VCaP (cell line): Measurements from ENCODE around the gene STIL.
"Not testable (repeated sequence)": the region's sequence is repeated elsewhere in the genome, so short reads cannot be mapped to it uniquely, and the experiment has no call there.

ENCODE experiments used
- H3K27ac ChIP-seq: fragments of 450-650 bp; 2 replicates; pipeline ENCODE4 v1.5.1; 2017
- TF ChIP-seq, protein P1 (sequence below): fragments of 450-650 bp; conservative IDR thresholded peaks from 2 replicates; pipeline ENCODE4 v1.5.1; 2017; ENCODE audit warnings: mild to moderate bottlenecking, moderate library complexity

STIL gene

GRCh38 chr1:47317841-47318240, 3.9 kb upstream of the STIL start:
- no peak overlapping the region for H3K27ac ChIP-seq

DNA sequence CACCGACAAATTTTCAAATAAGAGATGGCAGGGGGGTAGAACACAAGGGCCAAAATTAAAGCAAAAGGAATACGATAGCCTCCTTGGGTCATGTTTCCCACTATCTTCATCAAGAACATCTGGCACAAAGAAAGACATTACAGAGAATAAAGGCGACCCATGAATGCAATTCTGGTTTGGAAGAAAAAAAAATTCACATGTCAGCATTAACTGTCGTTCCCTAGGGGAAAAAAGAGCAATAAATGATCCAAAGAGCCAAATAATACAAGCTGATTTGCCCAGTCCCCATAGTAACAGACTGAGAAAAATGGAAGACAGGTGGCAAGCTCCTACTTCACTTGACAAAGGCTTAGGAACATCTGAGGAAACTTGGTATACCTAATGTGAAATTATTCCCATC, 4.5 kb downstream of the STIL start:
- TF ChIP-seq, protein P1, sequence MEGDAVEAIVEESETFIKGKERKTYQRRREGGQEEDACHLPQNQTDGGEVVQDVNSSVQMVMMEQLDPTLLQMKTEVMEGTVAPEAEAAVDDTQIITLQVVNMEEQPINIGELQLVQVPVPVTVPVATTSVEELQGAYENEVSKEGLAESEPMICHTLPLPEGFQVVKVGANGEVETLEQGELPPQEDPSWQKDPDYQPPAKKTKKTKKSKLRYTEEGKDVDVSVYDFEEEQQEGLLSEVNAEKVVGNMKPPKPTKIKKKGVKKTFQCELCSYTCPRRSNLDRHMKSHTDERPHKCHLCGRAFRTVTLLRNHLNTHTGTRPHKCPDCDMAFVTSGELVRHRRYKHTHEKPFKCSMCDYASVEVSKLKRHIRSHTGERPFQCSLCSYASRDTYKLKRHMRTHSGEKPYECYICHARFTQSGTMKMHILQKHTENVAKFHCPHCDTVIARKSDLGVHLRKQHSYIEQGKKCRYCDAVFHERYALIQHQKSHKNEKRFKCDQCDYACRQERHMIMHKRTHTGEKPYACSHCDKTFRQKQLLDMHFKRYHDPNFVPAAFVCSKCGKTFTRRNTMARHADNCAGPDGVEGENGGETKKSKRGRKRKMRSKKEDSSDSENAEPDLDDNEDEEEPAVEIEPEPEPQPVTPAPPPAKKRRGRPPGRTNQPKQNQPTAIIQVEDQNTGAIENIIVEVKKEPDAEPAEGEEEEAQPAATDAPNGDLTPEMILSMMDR: no peak
- no peak overlapping the region for H3K27ac ChIP-seq

More at GRCh38 chr1:47317841-47318240, 3.9 kb upstream of the STIL start:
- TF ChIP-seq, protein P1: no peak

DNA sequence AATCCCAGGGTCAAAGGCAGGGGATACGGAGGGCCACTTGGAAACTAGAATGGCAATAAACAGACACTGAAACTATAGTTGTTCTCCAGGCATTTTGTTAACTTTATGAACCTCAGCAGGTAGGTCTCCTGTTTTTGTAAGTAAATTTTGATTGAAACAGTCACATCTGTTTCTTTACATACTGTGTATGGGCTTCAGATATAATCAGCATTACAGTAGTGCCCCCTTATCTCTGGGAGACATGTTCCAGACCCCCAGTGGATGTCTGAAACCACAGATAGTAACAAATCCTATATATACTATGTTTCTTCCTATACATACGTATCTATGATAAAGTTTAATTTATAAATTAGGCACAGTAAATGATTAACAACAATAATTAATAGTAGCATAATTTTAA, 11.5 kb downstream of the STIL start:
- H3K27ac ChIP-seq: no peak overlapping the region
- TF ChIP-seq, protein P1: no peak

DNA sequence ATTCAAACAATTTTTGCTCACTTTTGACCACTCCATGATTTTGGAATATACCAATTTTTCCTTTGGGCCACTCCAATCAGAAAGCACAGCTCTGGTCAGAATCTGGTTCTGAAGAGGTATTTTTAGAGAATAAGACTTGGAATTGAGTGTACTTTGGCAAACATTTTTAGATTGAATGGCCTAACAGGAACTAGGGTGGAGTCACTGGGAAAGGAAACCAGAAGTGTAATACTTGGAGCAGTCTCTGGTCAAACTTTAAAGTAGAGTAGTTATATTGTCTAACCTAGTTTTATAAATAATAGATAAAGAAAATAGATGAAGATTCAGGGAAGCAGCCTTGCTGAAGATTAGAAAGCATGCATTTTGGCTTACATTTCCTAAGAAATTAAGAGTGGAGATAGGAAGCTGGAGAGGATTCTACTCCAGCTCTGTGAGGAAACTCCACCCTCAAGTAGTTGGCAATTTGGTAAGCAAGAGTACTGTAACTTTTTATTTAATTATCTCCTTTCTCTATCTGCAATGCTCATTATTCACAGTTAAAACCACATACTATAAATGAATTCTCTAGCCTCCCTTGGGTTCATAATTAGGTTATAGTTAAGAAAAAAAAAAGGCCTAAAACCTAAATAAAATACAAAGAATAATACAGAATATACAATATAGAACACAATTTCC, 15.8 kb downstream of the STIL start:
- TF ChIP-seq, protein P1: no peak
- H3K27ac ChIP-seq: no peak overlapping the region

DNA sequence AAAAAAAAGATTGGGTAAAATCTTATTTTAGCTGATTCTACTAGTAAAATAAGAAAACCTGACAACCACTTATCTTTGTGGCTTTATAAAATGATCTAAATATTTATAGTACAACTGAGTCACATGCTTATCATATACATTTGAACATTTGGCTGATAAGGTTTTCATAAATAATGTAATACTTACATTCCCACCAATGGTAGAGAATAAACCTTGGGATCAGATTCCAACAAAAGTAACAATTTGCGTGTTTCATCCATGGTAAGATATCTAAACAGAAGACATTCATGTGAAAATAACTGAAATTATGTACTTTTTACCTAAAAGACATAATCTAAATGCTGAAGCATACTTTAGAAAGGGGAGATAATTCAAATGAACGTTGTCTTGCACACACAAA, 18.4 kb downstream of the STIL start:
- H3K27ac ChIP-seq: no peak overlapping the region
- TF ChIP-seq, protein P1: no peak

- H3K27ac ChIP-seq: not testable (repeated sequence)
Observed at GRCh38 chr1:47294863-47295262, 19.1 kb downstream of the STIL start.

GRCh38 chr1:47288116-47288515, 25.8 kb downstream of the STIL start:
- not testable (repeated sequence) for H3K27ac ChIP-seq

DNA sequence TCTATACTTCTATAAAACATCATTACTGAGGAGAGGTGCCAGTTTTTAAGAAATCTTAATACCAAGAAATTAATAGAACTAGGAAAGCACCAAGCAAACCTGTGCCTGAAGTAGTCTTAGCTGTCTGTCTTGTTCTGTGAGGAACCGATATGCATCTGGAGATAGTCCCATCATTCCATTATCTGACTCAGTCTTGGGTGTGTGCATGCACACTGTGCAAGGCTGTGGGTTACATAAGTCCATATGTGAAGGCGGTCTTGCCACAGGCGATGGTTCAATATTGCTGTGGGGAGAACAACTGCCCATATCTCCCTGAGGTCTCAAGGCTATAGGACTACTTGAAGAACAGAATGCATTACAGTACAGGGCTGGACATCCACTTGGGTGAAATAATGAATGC, 33.8 kb downstream of the STIL start:
- H3K27ac ChIP-seq: no peak overlapping the region
- TF ChIP-seq, protein P1: no peak

DNA sequence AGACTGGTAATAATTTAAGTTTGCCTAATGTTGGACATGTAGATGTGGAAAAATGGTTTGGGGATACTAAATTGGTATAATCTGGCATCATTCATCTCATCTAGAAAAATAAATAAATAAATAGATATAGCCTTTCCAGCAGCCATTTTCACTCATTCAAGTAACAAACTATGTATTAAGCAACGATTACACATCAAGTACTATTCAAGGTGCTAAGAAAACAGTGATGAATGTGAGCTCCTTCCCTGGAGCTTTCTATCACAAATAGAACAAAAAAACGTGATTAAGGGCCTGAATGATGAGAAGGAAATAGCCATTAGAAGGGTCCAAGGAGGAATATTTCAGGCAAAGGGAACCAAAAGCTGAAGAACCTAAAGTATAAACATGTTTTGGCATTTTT, 37.1 kb downstream of the STIL start:
- TF ChIP-seq, protein P1: no peak
- H3K27ac ChIP-seq: no peak overlapping the region

DNA sequence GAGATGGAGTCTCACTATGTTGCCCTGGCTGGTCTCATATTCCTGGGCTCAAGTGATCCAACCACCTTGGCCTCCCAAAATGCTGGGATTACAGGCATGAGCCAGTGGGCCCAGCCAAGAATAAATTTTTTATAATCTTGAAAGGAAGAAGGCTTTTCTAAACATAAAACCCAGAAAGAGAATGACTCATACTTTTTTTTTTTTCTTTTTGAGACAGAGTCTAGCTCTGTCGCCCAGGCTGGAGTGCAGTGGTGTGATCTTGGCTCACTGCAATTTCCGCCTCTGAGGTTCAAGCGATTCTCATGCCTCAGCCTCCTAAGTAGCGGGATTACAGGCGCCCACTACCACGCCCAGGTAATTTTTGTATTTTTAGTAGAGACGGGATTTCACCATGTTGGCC, 38.1 kb downstream of the STIL start:
- not testable (repeated sequence) for H3K27ac ChIP-seq

- not testable (repeated sequence) for H3K27ac ChIP-seq
Observed at GRCh38 chr1:47265529-47265928, 48.4 kb downstream of the STIL start.
